ENCODE measurements around the gene RPL36. TPM values are rescaled to one million over a fixed set of nuclear protein-coding genes. Genes with fewer than 3 reads are reported as not detected.

The RPL36 gene
- polyA plus RNA-seq, 2 of the 4 experiments (the other 2 are of a cell fraction): 368 to 1,385 TPM

- 0 out of 3 replicates have a peak, but pooled peaks cover 3% of the 10 kb centered on the region for H3K4me1 ChIP-seq
- FAIRE-seq (no peak), DNase-seq (ENCODE audit: low read depth in 1 of 2, low spot score in 1 of 2) (no peak), ATAC-seq (no peak)
- CTCF ChIA-PET: interaction anchor here (1.2 to 2.3 kb wide), 3 partner anchors 14 to 18 kb away, joined by 3 to 7 read pairs (median 4); partner anchors contain the start of genes CATSPERD and RPL36
- H3K27ac ChIP-seq: no peak overlapping the region
- H3K4me3 ChIP-seq: no peak overlapping the region
- no peak for TF ChIP-seq BHLHE40 (IDR thresholded peaks at IDR 0.05; ENCODE audit: low read depth, low read length)
- TF ChIP-seq HOXB13 (CRISPR knock-in tag; IDR thresholded peaks at IDR 0.05; ENCODE audit: low read depth): no peak
- TF ChIP-seq MAFK (IDR thresholded peaks at IDR 0.05; ENCODE audit: partially characterized antibody): no peak
- TF ChIP-seq NPAS2 (CRISPR knock-in tag; IDR thresholded peaks at IDR 0.05; ENCODE audit: borderline replicate concordance): no peak
- TF ChIP-seq PBX3 (IDR thresholded peaks at IDR 0.05): no peak
- TF ChIP-seq ZC3H11A (IDR thresholded peaks at IDR 0.05): no peak
- TF ChIP-seq ESRRA (IDR thresholded peaks at IDR 0.05; ENCODE audit: borderline replicate concordance, low read length): no peak
- TF ChIP-seq RAD21 (conservative IDR thresholded peaks at IDR 0.05 in 1 of 2, IDR thresholded peaks at IDR 0.05 in 1 of 2): no peak
- TF ChIP-seq ATOH8 (CRISPR knock-in tag; IDR thresholded peaks at IDR 0.05; ENCODE audit: low read depth): no peak
- no peak for TF ChIP-seq EHMT2 (IDR thresholded peaks at IDR 0.05; ENCODE audit: low read depth)
- no peak for TF ChIP-seq RNF2 (IDR thresholded peaks at IDR 0.05; ENCODE audit: borderline replicate concordance, low read depth)
- TF ChIP-seq EP300 (IDR thresholded peaks at IDR 0.05): no peak
- no peak for TF ChIP-seq MYC (IDR thresholded peaks at IDR 0.05; ENCODE audit: borderline replicate concordance, low read length)
- no peak for TF ChIP-seq REST (IDR thresholded peaks at IDR 0.05)
- TF ChIP-seq HDAC2 (IDR thresholded peaks at IDR 0.05): no peak
- no peak for TF ChIP-seq NFE2L2 (conservative IDR thresholded peaks at IDR 0.05; ENCODE audit: low read length)
- no peak for TF ChIP-seq CEBPB (IDR thresholded peaks at IDR 0.05)
- TF ChIP-seq POLR2AphosphoS2 (conservative IDR thresholded peaks at IDR 0.05; ENCODE audit: low read length): no peak
- TF ChIP-seq ZNF302 (CRISPR knock-in tag; IDR thresholded peaks at IDR 0.05): no peak
- no peak for TF ChIP-seq HMGXB4 (CRISPR knock-in tag; IDR thresholded peaks at IDR 0.05; ENCODE audit: borderline replicate concordance)
- H3K9me3 ChIP-seq: no peaks in the 10 kb centered on the region
- 95% methylated on average over 24 of the region's 35 CpGs for WGBS (ENCODE audit: missing lambda C conversion rate)
- H3K4me2 ChIP-seq: no peak overlapping the region
- POLR2A ChIA-PET: interaction anchor here (1.9 kb wide), 1 partner anchor 17 kb away, joined by 5 read pairs; the partner anchor contains the start of gene RPL36
Measured at GRCh38 chr19:5706876-5707573, 16.9 kb downstream of the RPL36 start.
